IPS-20b (cell line): ENCODE results near the gene ALOX15B.
A peak's percentile ranks its signal among the peaks of the same experiment; 100 is the strongest.
"Not testable (repeated sequence)": the region's sequence is repeated elsewhere in the genome, so short reads cannot be mapped to it uniquely, and the experiment has no call there.

Experiments
- H3K27ac ChIP-seq: one replicate; pipeline ENCODE4 v1.5.1; 2013; ENCODE audit warnings: low read length
- H3K27me3 ChIP-seq: 2 replicates; pipeline ENCODE4 v1.6.1; 2013; ENCODE audit warnings: mild to moderate bottlenecking, low read length, inconsistent platforms; ENCODE audit not compliant: insufficient read depth
- H3K36me3 ChIP-seq: 2 replicates; pipeline ENCODE4 v1.6.1; 2013; ENCODE audit warnings: low read depth, mild to moderate bottlenecking, inconsistent platforms, low read length, moderate library complexity; ENCODE audit not compliant: insufficient read depth
- H3K4me1 ChIP-seq: 2 replicates; pipeline ENCODE4 v1.6.1; 2013; ENCODE audit warnings: mild to moderate bottlenecking, control low read depth, inconsistent platforms, low read length, moderate library complexity; ENCODE audit not compliant: insufficient read depth
- H3K4me3 ChIP-seq: 2 replicates; pipeline ENCODE4 v1.5.1; 2013; ENCODE audit warnings: mild to moderate bottlenecking, low read length, inconsistent platforms
- H3K9ac ChIP-seq: 2 replicates; pipeline ENCODE4 v1.6.1; 2013; ENCODE audit warnings: low read depth, mild to moderate bottlenecking, inconsistent platforms, low read length, moderate library complexity
- H3K9me3 ChIP-seq: 2 replicates; pipeline ENCODE4 v1.6.1; 2013; ENCODE audit warnings: mild to moderate bottlenecking, low read depth, low read length, inconsistent platforms; ENCODE audit not compliant: insufficient read depth

The ALOX15B gene

DNA sequence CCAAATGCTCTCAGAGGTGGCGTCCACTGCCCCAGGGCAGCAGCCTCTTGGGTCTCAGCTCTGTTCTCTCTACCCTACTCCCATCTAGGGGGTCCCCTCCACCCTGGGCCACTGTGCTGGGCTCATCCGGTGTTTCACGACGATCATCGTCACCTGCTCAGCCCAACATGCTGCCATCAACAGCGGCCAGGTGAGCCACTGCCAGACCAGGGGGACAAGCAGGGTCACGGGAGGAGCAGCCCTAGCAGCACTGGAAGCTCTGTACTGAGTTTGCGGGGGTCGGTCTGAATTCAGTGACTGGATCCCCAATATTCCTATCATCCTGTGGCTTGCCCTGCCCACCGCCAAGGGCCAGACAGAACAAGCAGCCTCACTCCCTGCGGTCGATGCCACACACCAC is 32.6 kb downstream of the ALOX15B start:
- Histone ChIP-seq H3K9me3 (no peaks in the 10 kb centered on the region), H3K9ac (no peak overlapping the region), H3K4me1 (no peaks in the 10 kb centered on the region; the same call in 1 of the 2 replicates), H3K27me3 (peaks cover 95% of the 10 kb centered on the region), H3K27ac (no peak overlapping the region), H3K4me3 (no peak overlapping the region), H3K36me3 (no peaks in the 10 kb centered on the region)

DNA sequence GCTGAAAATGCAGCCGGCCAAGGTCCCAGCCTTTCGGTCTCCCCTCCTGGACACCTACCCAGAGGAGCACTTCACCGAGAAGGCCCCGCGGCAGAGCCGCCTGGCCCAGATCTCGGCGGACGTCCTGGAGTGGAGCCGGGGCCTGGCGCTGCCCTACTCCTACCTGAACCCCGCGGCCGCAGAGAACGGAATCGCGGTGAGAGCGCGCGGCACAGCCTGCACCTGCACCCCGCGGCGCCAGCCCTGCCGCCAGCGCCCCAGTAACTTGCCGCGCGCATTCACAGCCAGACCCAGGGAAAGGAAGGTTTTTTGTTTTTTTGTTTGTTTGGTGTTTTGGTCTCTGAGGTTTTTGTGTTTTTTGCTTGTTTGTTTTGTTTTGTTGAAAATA is 33.5 kb downstream of the ALOX15B start:
- Histone ChIP-seq H3K27me3 (peaks cover 98% of the 10 kb centered on the region), H3K27ac (no peak overlapping the region), H3K4me3 (peak overlapping the region; percentile 64), H3K4me1 (no peaks in the 10 kb centered on the region; the same call in 1 of the 2 replicates), H3K9me3 (no peaks in the 10 kb centered on the region), H3K9ac (no peak overlapping the region), H3K36me3 (no peaks in the 10 kb centered on the region)

DNA sequence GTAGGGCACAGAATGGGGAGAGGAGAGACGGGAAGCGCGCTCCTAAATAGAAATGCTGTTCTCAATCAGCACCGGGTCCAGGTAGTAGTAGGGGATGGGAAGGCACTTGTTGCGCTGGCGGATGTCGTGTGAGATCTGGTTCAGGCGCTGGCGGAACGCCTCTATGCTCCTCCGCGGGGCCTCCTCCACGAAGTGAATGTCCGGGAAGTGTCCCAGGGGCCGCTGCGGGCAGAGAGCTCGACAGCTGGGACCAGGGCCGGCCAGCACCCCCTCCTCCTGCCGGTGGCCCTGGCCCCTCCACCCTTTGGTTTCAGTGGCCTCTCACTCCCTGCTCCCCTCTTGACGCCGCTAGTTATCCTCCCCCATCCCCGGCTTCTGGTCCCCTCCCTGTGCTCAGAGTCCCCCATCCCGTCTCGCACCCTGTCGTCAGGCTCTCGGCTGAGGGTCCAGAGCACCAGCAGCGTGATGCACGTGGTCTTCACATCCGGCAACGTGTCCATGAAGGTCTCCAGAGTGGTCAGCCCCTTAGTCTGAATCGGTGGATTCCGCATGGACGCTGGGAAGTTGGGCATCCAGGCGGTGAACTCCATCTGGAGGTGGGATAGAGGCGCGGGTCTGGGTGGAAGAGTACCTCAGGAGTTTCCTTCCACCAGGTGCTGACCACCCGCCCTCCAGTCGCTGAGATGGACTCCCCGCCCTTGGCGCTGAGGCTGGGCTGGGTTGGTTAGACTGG is 34.0 kb downstream of the ALOX15B start:
- peak overlapping the region; percentile 64 for H3K4me3 ChIP-seq
- H3K27me3 ChIP-seq: peaks cover 99% of the 10 kb centered on the region
- H3K4me1 ChIP-seq: no peaks in the 10 kb centered on the region; the same call in 1 of the 2 replicates
- no peaks in the 10 kb centered on the region for H3K9me3 ChIP-seq
- H3K27ac ChIP-seq: no peak overlapping the region
- no peaks in the 10 kb centered on the region for H3K36me3 ChIP-seq
- H3K9ac ChIP-seq: no peak overlapping the region

GRCh38 chr17:8073627-8074484 is 35.0 kb downstream of the ALOX15B start:
- Histone ChIP-seq H3K27me3 (peaks cover 97% of the 10 kb centered on the region), H3K4me3 (peak overlapping the region; percentile 64), H3K9ac (no peak overlapping the region), H3K27ac (no peak overlapping the region), H3K36me3 (no peaks in the 10 kb centered on the region), H3K4me1 (no peaks in the 10 kb centered on the region; the same call in 1 of the 2 replicates), H3K9me3 (no peaks in the 10 kb centered on the region)

DNA sequence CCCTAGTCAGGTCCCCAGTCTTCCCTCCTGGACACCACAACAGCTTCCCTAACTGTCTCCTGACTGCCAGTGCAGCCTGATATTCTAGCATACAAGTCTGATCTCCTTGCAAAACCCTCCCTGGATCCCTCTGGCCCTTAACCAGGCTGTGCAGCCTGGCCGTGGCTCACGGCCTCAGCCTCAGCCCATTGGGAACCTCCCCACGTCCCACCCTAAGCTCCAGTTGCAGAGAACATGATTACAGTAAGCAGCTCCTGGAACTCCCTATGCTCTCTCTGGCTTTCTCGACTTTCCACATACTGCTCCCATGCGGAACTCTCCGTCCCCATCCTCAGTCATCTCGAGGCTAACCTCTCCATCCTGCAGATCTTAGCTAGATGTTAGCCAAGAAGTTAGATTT is 35.7 kb downstream of the ALOX15B start:
- peaks cover 97% of the 10 kb centered on the region for H3K27me3 ChIP-seq
- no peaks in the 10 kb centered on the region; the same call in 1 of the 2 replicates for H3K4me1 ChIP-seq
- no peak overlapping the region for H3K27ac ChIP-seq
- no peak overlapping the region for H3K9ac ChIP-seq
- H3K36me3 ChIP-seq: no peaks in the 10 kb centered on the region
- no peaks in the 10 kb centered on the region for H3K9me3 ChIP-seq
- H3K4me3 ChIP-seq: no peak overlapping the region

DNA sequence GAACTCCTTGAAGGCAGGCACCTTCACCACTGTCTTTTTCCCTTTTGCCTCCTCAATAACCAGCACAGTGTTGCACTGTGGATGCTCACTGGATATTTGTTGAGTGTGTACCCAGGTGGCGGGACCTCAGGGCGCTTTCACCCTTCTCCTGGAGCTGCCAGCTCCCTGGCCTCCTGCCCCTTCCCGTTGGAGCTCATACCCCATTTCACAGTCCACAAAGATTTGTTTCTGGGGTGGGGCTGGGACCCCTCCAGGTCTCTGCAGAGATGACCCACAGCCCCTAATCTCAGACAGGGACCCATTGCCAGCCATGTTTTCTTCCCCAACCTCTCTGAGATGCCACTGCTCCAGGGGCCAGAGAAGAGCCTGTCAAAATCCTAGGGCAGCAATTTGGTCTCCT is 36.2 kb downstream of the ALOX15B start:
- Histone ChIP-seq H3K4me1 (no peaks in the 10 kb centered on the region; the same call in 1 of the 2 replicates), H3K9me3 (no peaks in the 10 kb centered on the region), H3K4me3 (no peak overlapping the region), H3K36me3 (no peaks in the 10 kb centered on the region), H3K27ac (no peak overlapping the region), H3K27me3 (peaks cover 97% of the 10 kb centered on the region), H3K9ac (no peak overlapping the region)

DNA sequence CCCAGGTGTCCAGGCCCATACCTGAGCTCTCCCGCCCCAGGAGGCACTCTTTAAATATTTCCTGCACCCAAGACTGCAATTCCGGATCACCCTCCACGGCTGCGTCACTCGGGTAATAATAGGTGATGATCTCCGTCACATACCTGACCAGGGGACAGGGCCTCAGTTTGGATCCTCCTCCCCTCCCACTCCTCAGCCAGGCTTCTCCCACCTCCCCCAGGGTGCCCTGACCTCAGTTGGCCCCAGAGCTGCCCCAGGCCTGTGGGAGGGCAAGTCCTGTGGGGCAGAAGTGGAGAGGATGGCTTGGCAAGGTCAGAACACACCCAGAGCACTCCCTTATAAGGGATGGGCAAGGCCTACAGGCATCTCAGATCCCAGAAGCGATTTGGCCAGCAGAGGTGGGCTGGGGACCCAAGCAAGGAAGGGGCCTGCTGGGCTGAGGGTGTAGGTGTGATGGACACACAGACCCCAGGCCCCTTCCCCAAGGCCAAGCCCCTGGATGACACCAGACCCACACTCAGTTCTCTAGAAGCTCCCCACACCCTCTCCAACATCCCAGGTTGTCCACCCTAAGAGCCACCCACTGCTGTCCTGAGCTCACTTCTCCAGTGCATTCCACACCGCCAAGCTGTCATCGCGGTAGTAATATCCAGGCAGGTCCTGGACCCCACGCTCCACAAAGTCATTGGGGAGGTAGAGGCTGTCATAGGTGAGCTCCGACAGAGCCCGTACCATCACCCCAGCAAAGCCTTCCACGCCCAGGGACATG is 36.9 kb downstream of the ALOX15B start:
- peaks cover 97% of the 10 kb centered on the region for H3K27me3 ChIP-seq
- no peaks in the 10 kb centered on the region for H3K36me3 ChIP-seq
- no peaks in the 10 kb centered on the region; the same call in 1 of the 2 replicates for H3K4me1 ChIP-seq
- H3K9me3 ChIP-seq: no peaks in the 10 kb centered on the region
- H3K4me3 ChIP-seq: no peak overlapping the region
- no peak overlapping the region for H3K27ac ChIP-seq
- no peak overlapping the region for H3K9ac ChIP-seq

GRCh38 chr17:8076502-8077266 is 37.8 kb downstream of the ALOX15B start:
- Histone ChIP-seq H3K9ac (no peak overlapping the region), H3K4me3 (no peak overlapping the region), H3K36me3 (no peaks in the 10 kb centered on the region), H3K27ac (no peak overlapping the region), H3K4me1 (no peaks in the 10 kb centered on the region; the same call in 1 of the 2 replicates), H3K27me3 (peaks cover 97% of the 10 kb centered on the region), H3K9me3 (no peaks in the 10 kb centered on the region)

DNA sequence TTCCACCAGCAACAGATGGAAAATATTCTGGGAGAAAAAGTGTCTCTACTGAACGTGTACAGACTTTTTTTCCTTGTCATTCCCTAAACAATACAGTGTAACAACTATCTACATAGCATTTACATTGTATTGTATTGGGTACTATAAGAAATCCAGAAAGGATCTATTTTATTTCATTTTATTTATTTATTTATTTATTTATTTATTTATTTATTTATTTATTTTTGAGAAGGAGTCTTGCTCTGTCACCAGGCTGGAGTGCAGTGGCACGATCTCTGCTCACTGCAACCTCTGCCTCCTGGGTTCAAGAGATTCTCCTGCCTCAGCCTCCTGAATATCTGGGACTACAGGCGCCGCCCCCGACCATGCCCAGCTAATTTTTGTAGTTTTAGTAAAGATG is 39.1 kb downstream of the ALOX15B start:
- H3K27me3 ChIP-seq: peaks cover 94% of the 10 kb centered on the region
- H3K4me3 ChIP-seq, H3K27ac ChIP-seq: not testable (repeated sequence)

GRCh38 chr17:8079291-8080207 is 40.7 kb downstream of the ALOX15B start:
- no peaks in the 10 kb centered on the region for H3K9me3 ChIP-seq
- no peak overlapping the region for H3K27ac ChIP-seq
- H3K4me1 ChIP-seq: no peaks in the 10 kb centered on the region
- no peaks in the 10 kb centered on the region for H3K36me3 ChIP-seq
- H3K27me3 ChIP-seq: peaks cover 82% of the 10 kb centered on the region
- peak overlapping the region; percentile 85 for H3K4me3 ChIP-seq
- H3K9ac ChIP-seq: peak overlapping the region; percentile 65; the same call in 1 of the 2 replicates

More for the DNA sequence above, 39.1 kb downstream of the ALOX15B start:
- not testable (repeated sequence) for H3K9ac ChIP-seq, H3K36me3 ChIP-seq, H3K4me1 ChIP-seq, H3K9me3 ChIP-seq
